AG04450 (cell line): ENCODE measurements around the gene RPS2. TPM values are rescaled to one million over a fixed set of nuclear protein-coding genes. Genes with fewer than 3 reads are reported as not detected.

ENCODE experiments used
- CTCF ChIA-PET: fragments of 300-600, 350-600 bp; formaldehyde crosslinking; extraction: SDS; loops from one replicate; lab custom pipeline; 2022; ENCODE audit warnings: antibody characterized with exemption, inconsistent platforms; lab: Charles Lee
- POLR2A ChIA-PET: fragments of 350-600 bp; formaldehyde crosslinking; extraction: SDS; loops from one replicate; lab custom pipeline; 2021; ENCODE audit warnings: antibody characterized with exemption, inconsistent platforms; lab: Yijun Ruan, JAX
- DNase-seq: peaks from one replicate; pipeline ENCODE4 v3.0.0-alpha.2; 2011; ENCODE audit warnings: low read depth, low spot score
- H3K27ac ChIP-seq: one replicate; pipeline ENCODE4 v1.5.1; 2012; ENCODE audit warnings: low read depth, low read length, control low read depth
- H3K27me3 ChIP-seq: one replicate; pipeline ENCODE4 v1.6.0; 2012; ENCODE audit warnings: low read length; ENCODE audit not compliant: control insufficient read depth, insufficient read depth
- H3K4me3 ChIP-seq: 2 replicates; pipeline ENCODE4 v1.5.1; 2011; ENCODE audit warnings: mild to moderate bottlenecking, low read depth, low read length, control low read depth
- H3K9me3 ChIP-seq: 2 replicates; pipeline ENCODE4 v1.5.1; 2012; ENCODE audit warnings: low read length; ENCODE audit not compliant: control insufficient read depth, insufficient read depth
- CTCF ChIP-seq: IDR thresholded peaks from 2 replicates; pipeline ENCODE4 v1.5.1; 2011; ENCODE audit warnings: low read depth, low read length, control low read depth, inconsistent platforms
- polyA plus RNA-seq: library from polyadenylated mRNA; depleted of rRNA; stranded (reverse); fragments of >200 nt; gene quantifications from 2 replicates; pipeline ENCODE4 v1.2.3, GENCODE V29; 2011

RPS2 gene
- polyA plus RNA-seq, 1 experiment: 2,494 TPM

DNA sequence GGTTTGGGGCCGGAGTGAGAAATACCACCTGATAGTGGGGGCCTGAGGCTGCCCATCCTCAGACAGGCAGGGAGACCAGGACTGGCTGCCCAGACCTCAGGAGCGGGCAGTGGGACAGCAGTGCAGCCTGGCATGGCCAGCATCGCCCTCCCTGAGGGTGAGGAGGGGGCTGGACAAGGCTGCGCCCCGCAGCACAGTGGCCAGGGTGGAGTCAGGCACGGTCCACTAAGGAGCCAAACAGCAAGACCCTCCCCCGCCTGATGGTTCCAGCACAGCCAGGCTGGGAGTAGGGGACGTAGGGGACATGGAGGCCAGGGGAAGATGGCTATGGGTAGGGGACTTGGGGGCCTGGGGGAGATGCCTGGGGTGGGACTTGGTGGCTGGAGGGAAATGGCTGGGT lies 41.7 kb upstream of the RPS2 start:
- TF ChIP-seq CTCF: no peak
- ChIA-PET POLR2A (no interaction called here), CTCF (no interaction called here)
- no peak overlapping the region for H3K4me3 ChIP-seq
- no peak overlapping the region for H3K27ac ChIP-seq
- DNase-seq: no peak
- H3K27me3 ChIP-seq: no peaks in the 10 kb centered on the region
- no peaks in the 10 kb centered on the region; the same call in 1 of the 2 replicates for H3K9me3 ChIP-seq

GRCh38 chr16:2005646-2006045 lies 41.0 kb upstream of the RPS2 start:
- no peak for DNase-seq
- Histone ChIP-seq H3K4me3 (no peak overlapping the region), H3K9me3 (no peaks in the 10 kb centered on the region; the same call in 1 of the 2 replicates), H3K27me3 (no peaks in the 10 kb centered on the region), H3K27ac (no peak overlapping the region)
- ChIA-PET CTCF (interaction anchor here (3.0 to 5.0 kb wide), 2 partner anchors 13 to 135 kb away, joined by 16 to 79 read pairs; no protein-coding TSS in a partner anchor), POLR2A (no interaction called here)
- TF ChIP-seq CTCF: no peak

DNA sequence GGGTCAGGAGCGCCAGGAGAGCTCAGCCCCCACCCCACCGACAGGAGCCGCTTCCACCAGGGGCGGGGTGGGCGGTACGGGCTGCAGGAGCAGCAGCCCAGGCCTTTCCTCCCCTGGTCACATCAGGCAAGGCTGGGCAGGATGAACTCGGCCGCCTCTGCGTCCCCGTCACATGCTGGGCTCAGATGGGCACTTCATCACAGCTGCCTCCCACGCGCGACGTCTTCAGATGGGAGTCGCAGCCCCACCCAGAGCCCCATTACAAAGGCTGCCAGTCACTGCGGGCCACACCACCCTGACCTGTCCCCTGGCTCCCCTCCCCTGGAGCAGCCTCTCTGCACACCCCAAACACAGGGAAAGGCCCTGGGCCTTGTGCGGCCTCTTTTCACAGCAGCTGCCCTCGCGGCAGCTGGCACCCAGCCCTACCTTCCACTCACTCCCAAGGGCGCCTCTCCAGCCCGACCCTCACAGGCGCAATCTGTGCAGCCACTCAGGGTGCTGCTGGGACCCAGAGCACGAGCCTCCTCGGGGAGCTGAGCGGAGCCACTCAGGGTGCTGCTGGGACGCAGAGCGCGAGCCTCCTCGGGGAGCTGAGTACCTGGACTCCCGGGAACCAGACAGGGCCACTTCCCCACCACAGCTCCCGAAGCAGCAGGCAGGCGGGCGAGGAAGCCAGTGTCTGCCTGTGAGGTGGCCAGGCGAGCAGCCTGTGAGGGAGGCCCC lies 40.3 kb upstream of the RPS2 start:
- H3K27ac ChIP-seq: no peak overlapping the region
- DNase-seq: no peak
- H3K9me3 ChIP-seq: no peaks in the 10 kb centered on the region; the same call in 1 of the 2 replicates
- H3K27me3 ChIP-seq: no peaks in the 10 kb centered on the region
- no peak for TF ChIP-seq CTCF
- ChIA-PET CTCF (interaction anchor here (0.9 to 5.0 kb wide), 5 partner anchors 12 to 135 kb away, joined by 3 to 79 read pairs (median 6); no protein-coding TSS in a partner anchor), POLR2A (interaction anchor here (0.9 to 2.3 kb wide), 3 partner anchors 40 to 150 kb away, joined by 4 to 13 read pairs (median 4); partner anchors contain the start of genes RPS2 and TRAF7)
- no peak overlapping the region for H3K4me3 ChIP-seq

DNA sequence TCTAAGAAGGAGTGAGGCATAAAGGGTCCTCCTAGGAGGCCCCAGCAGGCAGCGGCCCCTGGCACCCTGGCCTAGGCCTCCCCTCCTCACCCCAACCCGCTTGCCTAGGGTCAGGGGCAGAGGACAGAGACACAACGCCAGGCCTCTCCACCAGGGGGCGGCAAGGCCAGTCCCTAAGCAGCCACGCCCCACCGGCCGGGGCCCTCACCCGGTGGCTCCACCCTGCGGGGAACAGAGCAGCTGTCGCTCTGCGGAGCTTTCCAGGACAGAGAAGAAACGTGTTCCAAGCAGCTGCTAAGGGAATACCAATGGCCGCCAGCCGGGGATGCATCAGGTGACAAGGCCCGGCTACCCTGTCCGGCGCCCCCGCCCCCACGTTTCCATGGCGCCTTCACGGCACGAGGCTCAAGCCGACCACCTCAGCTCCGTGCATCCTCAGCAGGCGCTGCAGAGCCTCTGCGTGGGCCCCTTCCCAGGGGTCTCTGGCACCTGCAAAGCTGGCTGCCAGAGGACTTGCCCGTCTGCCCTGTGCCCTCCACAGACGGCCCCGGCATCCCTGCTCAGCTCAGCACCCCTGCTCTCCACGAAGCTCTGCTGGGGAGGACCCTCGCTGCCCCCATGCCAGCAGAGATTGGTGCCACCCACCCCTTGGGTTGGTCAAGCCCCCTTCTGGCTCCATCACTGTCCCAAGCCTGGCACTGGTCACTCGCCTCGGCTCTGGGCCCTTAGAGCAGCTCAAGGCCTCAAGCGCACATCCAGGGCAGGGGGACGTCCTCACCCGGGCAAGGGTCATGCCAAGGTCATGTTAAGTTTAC lies 39.4 kb upstream of the RPS2 start:
- Histone ChIP-seq H3K4me3 (0 out of 2 replicates have a peak overlapping the region, but pooled peaks have one; percentile 13), H3K9me3 (no peaks in the 10 kb centered on the region; the same call in 1 of the 2 replicates)
- POLR2A ChIA-PET: interaction anchor here (0.5 to 2.3 kb wide), 6 partner anchors 10 to 151 kb away, joined by 3 to 13 read pairs (median 4); partner anchors contain the start of genes RPS2 and TRAF7

More for the DNA sequence above, 39.4 kb upstream of the RPS2 start:
- peak; percentile 94 for TF ChIP-seq CTCF
- no peak overlapping the region for H3K27ac ChIP-seq
- CTCF ChIA-PET: interaction anchor here (0.6 to 5.0 kb wide), 21 partner anchors 9 to 221 kb away, joined by 3 to 79 read pairs (median 3); partner anchors contain the start of genes GFER, NUBP2, PKD1 and RAB26
- no peaks in the 10 kb centered on the region for H3K27me3 ChIP-seq
- DNase-seq: peak; percentile 51
